ENCODE measurements around the gene CELSR1. TPM values are rescaled to one million over a fixed set of nuclear protein-coding genes. Genes with fewer than 3 reads are reported as not detected.

Gene CELSR1
- total and polyA plus RNA-seq, 8 donors, result 0.75 to 3.2 (median 1.2) TPM

DNA sequence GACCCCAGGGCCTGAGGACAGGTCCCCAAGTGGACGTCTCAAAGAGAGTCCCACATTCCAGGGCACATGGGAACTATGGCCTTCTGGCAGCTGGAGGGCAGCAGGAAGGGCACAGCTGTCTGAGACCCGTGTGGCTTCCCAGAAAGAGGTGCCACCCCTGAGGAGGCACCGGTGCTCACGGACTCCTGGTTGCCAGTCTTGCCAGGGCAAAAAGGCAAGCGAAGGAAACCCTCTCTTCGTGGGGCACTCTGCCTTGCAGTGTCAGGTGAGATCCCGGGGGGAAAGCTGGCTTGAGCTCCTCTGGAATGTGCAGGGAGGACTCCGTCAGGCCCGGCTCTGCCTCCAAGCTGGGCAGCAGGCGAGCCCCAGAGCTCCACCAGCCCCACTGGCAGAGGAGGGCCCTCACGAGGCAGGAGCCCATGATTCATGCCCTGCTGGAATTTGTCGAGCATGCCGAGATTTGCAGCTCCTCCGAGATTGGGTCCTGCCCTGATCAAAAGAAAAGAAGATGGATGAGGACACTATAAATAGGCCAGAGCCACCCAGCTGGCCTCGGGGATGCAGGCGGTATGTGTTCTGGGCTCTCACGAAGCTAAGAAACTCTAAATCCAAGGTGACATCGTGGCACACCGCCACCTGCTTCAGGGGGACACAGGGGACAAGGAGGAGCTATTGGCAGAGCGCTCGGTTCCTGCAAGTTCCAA lies 9.9 kb upstream of the CELSR1 start:
- 56 to 57% methylated on average over 21 of the region's 21 CpGs for WGBS, 2 donors
- intact Hi-C loops (cut with DNase I), result loop anchor here in 1 of 3 donors (10.0 kb wide), 1 partner anchor 193 kb away; no protein-coding TSS in a partner anchor
- H3K36me3 ChIP-seq, result no peaks in the 10 kb centered on the region
- H3K9me3 ChIP-seq, result no peaks in the 10 kb centered on the region
- TF ChIP-seq CTCF (IDR thresholded peaks at IDR 0.05), result no peak
- FAIRE-seq (no peak), ATAC-seq (peak; percentile 32 to 53 (median 48)), DNase-seq (no peak)
- H3K4me3 ChIP-seq, result no peak overlapping the region
- peaks cover 0 to 10% (median 0%) of the 10 kb centered on the region in 3 donors for H3K4me1 ChIP-seq
- H3K27me3 ChIP-seq, result no peaks in the 10 kb centered on the region
- H3K27ac ChIP-seq, result peak overlapping the region; percentile 8 to 66 (median 46)

- intact Hi-C loops (cut with DNase I), result loop anchor here in 1 of 3 donors (10.0 kb wide), 1 partner anchor 192 kb away; no protein-coding TSS in a partner anchor
- H3K27ac ChIP-seq, result peak overlapping the region; percentile 8 to 66 (median 46)
- peaks cover 0 to 10% (median 0%) of the 10 kb centered on the region in 3 donors for H3K4me1 ChIP-seq
- DNase-seq (peak in 4 of 6 donors; percentile 35 to 63 (median 48)), FAIRE-seq (no peak), ATAC-seq (peak; percentile 40 to 52 (median 50))
- no peaks in the 10 kb centered on the region for H3K9me3 ChIP-seq
- H3K4me3 ChIP-seq, result no peak overlapping the region
- TF ChIP-seq CTCF (IDR thresholded peaks at IDR 0.05), result no peak
- WGBS, 2 donors, result 67 to 70% methylated on average over 14 of the region's 14 CpGs
- no peaks in the 10 kb centered on the region for H3K36me3 ChIP-seq
- H3K27me3 ChIP-seq, result no peaks in the 10 kb centered on the region
Measured at GRCh38 chr22:46546466-46547178, 9.2 kb upstream of the CELSR1 start.

- WGBS, 2 donors, result 70 to 82% methylated on average over 10 of the region's 10 CpGs
- FAIRE-seq (no peak), ATAC-seq (no peak), DNase-seq (no peak)
- TF ChIP-seq CTCF (IDR thresholded peaks at IDR 0.05), result no peak
- Histone ChIP-seq H3K27me3 (no peaks in the 10 kb centered on the region), H3K27ac (no peak overlapping the region), H3K4me1 (peaks cover 0 to 10% (median 0%) of the 10 kb centered on the region in 3 donors), H3K4me3 (no peak overlapping the region), H3K9me3 (no peaks in the 10 kb centered on the region), H3K36me3 (no peaks in the 10 kb centered on the region)
- intact Hi-C loops (cut with DNase I), result loop anchor here in 1 of 3 donors (10.0 kb wide), 1 partner anchor 190 kb away; no protein-coding TSS in a partner anchor
Measured at GRCh38 chr22:46545086-46545792, 7.8 kb upstream of the CELSR1 start.

GRCh38 chr22:46542011-46542985 lies 4.9 kb upstream of the CELSR1 start:
- WGBS, 2 donors, result 23 to 24% methylated on average over 27 of the region's 27 CpGs
- Histone ChIP-seq H3K36me3 (no peaks in the 10 kb centered on the region), H3K4me3 (no peak overlapping the region), H3K27ac (no peak overlapping the region), H3K9me3 (no peaks in the 10 kb centered on the region), H3K27me3 (peaks cover 0 to 6% (median 0%) of the 10 kb centered on the region in 4 donors), H3K4me1 (peaks cover 0 to 11% (median 0%) of the 10 kb centered on the region in 3 donors)
- intact Hi-C loops (cut with DNase I), result loop anchor here in 2 of 3 donors (5.0 to 10.0 kb wide), 2 partner anchors 175 to 187 kb away; no protein-coding TSS in a partner anchor
- peak; percentile 78 to 93 (median 90) for TF ChIP-seq CTCF (IDR thresholded peaks at IDR 0.05)
- DNase-seq (peak; percentile 62 to 92 (median 77)), ATAC-seq (peak; percentile 91 to 96 (median 92)), FAIRE-seq (no peak)

All from pancreas (tissue), 10 donors.